ENCODE measurements around the gene TBX6.
"Not testable (repeated sequence)": the region's sequence is repeated elsewhere in the genome, so short reads cannot be mapped to it uniquely, and the experiment has no call there.

TBX6 gene

DNA sequence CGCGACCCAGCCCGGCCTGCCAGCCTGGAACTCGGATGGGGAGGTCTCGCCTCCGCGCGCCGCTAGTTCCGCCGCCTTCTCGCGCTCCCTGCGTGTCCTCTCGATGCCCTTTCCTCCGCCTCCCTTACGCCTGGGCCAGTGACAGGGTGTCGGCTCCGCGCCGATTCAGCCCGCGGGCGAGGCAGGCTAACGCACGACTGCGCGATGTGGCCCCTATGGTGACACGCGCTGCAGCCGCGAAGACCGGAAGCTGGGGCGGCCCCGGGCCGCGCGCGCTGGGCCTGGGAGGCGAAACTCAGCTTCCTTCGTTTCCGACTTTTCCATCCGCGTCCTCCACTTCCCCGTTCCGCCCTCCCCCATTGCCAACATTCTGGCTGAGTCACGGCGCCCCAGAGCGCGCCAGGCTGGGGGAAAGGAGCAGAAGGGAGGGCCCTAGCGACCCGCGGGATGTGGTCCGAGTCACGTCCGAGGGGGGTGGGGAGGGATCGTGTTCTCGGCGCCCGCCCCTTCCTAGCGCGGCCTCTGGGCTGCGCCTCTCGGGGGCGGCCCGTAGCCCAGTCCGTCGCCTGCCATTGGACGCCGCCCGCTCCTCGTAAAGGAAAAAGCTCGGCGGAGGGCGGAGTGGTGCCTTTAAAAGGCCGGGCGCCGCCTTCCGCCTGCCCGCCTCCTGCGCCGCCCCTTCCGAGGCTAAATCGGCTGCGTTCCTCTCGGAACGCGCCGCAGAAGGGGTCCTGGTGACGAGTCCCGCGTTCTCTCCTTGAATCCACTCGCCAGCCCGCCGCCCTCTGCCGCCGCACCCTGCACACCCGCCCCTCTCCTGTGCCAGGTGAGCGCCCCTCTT is 26.4 kb downstream of the TBX6 start, which contains the start of gene ALDOA:
ALDOA (plus strand) TSS at position 659 of the 841 bp plus-strand sequence. CDS start 1,138 bp downstream, outside the sequence.
- ATAC-seq, result peak; percentile 86 to 87

DNA sequence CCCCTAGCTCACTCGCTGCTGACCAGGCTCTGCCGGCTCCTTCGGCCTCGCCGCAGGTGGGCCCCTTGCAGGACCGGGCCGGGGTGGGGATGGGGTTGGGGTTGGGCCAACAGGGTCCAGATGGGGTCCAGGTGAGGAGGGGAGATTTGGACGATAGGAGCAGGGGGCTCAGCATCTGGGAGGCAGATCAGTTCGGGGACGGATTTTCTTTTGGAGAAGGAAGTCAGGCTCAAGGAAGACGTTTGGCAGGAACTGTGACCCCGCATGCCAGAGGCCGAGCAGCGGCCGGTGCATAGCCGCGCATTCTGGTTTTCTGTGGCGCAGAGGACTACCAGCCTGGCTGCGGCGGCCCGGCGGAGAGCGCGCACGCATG is 27.0 kb downstream of the TBX6 start:
- no peak for ATAC-seq

GRCh38 chr16:30063893-30064728 is 27.6 kb downstream of the TBX6 start:
- peak; percentile 23 to 29 for ATAC-seq

- ATAC-seq, result no peak
Measured at GRCh38 chr16:30063278-30063892, 28.3 kb downstream of the TBX6 start.

- ATAC-seq, result no peak
Measured at GRCh38 chr16:30060836-30061554, 30.7 kb downstream of the TBX6 start.

DNA sequence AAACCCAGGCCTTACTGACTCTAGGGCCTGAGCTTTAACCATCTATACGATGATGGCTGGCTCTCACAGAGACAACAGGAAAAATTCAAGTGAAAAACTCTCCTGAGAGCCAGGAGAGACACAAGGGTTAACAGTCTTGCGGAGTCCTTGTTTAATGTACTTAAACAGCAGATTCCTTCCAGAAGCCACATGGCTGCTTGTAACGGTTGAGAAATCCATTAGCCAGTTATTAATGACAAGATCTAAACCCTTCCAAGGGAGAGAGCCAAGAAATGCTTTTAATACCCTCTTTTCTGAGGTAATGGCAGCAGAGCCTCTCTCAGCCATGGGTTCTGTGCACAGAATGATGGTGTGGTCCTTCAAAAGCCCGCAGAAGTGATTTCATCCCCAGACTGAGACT is 31.4 kb downstream of the TBX6 start:
- ATAC-seq, result no peak

GRCh38 chr16:30054959-30055553 is 36.7 kb downstream of the TBX6 start:
- ATAC-seq, result peak; percentile 68 to 72

DNA sequence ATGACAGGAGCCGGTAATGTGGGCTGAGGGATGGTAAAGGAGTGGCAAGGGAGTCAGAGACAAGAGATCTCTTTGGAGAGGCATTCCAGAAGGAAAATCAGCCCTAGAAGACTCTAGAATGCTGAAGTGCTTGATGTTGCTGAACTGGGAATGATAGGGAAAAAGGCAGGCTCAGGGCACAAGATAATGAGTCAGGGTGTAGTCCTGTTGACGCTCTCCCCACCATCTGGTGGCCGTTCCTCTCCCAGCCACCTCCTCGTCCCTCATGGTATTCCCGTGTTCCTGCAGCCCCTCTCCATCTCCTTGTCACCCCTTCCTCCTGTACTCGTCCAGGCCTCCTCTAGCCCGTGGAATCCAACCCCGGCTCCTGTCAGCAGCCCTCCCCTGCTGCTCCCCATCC is 37.3 kb downstream of the TBX6 start:
- ATAC-seq, result no peak

GRCh38 chr16:30053376-30054015 is 38.2 kb downstream of the TBX6 start:
- ATAC-seq, result no peak

- ATAC-seq, result peak; percentile 81 to 82
Measured at GRCh38 chr16:30052671-30053372, 38.9 kb downstream of the TBX6 start.

GRCh38 chr16:30051518-30051917 is 40.2 kb downstream of the TBX6 start:
- no peak for ATAC-seq

GRCh38 chr16:30049871-30050270 is 41.9 kb downstream of the TBX6 start:
- ATAC-seq, result no peak

DNA sequence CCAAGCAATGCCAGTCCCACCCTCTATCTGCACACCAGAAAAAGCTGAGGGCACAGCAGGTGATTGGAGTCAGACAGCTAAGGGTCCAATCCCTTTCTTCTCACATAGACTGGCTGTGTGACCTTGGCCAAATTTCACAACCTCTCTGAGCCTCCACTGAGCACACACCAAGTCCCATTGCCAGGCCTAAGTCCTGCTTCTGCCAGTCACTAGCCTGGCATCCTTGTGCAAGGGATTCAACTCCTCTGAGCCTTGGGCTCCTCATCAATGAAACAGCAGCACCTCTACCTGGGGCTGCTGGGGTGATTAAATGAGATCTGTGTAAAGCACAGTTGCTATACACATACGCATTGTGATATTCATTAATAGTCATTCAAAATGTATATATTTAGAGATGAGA is 45.1 kb downstream of the TBX6 start:
- ATAC-seq, result no peak

GRCh38 chr16:30046178-30046577 is 45.5 kb downstream of the TBX6 start:
- no peak for ATAC-seq

DNA sequence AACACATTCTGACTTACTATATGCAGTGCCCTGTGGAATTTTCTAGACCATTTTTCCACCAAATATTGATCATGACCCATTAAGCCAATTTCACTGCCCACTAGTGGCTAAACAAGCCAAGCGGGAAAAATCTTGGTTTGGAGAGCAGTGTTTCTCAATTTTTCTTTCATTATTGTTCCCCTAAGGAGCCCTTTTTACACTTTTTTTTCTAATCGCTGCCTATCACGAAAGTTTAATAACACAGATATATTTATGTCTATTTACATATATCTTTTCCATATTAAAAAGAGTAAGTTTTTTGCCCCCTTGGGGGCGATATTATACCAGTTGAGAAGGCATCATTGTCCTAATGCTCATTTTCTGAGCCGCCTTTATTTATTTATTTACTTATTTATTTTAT is 49.9 kb downstream of the TBX6 start:
- no peak for ATAC-seq

DNA sequence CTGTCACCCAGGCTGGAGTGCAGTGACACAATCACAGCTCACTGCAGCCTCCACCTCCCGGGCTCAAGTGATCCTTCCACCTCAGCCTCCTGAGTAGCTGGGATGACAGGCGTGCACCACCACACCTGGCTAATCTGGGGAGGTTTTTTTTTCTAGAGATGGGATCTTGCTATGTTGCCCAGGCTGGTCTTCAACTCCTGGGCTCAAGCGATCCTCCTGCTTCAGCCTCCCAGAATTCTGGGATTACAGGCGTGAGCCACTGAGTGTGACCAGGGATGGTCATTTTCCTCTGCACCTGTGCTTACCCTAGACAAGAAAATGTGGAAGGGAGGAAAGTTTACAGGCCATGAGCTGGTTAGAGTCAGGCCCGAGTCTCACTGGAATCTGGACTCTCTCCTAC is 51.0 kb downstream of the TBX6 start:
- ATAC-seq, result not testable (repeated sequence)

DNA sequence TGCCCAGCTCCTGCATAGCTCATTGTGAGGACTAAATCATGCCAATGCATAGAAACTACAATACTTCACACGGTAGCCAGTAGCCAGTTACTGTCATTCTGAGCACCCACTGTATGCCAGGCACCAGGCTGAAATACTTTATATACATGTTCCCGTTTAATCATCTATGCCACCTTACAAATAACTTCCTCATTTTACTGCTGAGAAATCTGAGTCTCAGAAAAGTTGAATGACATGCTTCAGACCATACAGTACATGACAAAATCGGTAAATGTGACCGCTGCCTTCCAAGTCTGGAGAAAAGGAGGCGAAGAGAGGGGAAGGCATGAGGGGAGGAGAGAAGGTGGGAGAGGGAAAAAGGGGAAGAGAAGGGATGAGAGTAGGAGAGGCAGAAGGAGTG is 51.5 kb downstream of the TBX6 start:
- no peak for ATAC-seq

Data from activated CD4-positive, CD25-positive, alpha-beta regulatory T cell treated with anti-CD3 and anti-CD28 coated beads, Interleukin-2, amount 50 U/mL, for 24 hours (primary cell).